Measurements from ENCODE around the gene GIMAP2.

The GIMAP2 gene

GRCh38 chr7:150735596-150736358 is 50.3 kb downstream of the GIMAP2 start:
- DNase-seq = no peak

- DNase-seq = no peak
These were observed 51.4 kb downstream of the GIMAP2 start for GRCh38 chr7:150736864-150737263.

GRCh38 chr7:150737265-150738055 is 52.0 kb downstream of the GIMAP2 start, which contains the start of gene GIMAP5:
Gene GIMAP5 (plus strand): TSS chr7:150737418. CDS start chr7:150740885, 3,467 bp downstream.
- DNase-seq = no peak

GRCh38 chr7:150738092-150738491 is 52.6 kb downstream of the GIMAP2 start:
- DNase-seq = no peak

GRCh38 chr7:150738591-150739001 is 53.1 kb downstream of the GIMAP2 start:
- no peak for DNase-seq

GRCh38 chr7:150739033-150739432 is 53.5 kb downstream of the GIMAP2 start:
- DNase-seq = no peak

- DNase-seq = no peak
These were observed 54.5 kb downstream of the GIMAP2 start for GRCh38 chr7:150740053-150740452.

GRCh38 chr7:150742286-150742968 is 56.9 kb downstream of the GIMAP2 start:
- no peak for DNase-seq
